Gastroesophageal sphincter (tissue), 3 donors: ENCODE measurements around the gene FUBP1.

Experiments used
- CTCF ChIP-seq, 4 experiments: fragments of 200-600 bp in 2 of 4; fragments of 450-650 bp in 2 of 4; sonication (generic) in 1 of 4; IDR thresholded peaks; one replicate each; pipeline ENCODE4 v1.5.1; 2017 to 2019; ENCODE audit warnings: antibody characterized with exemption in 4 of 4, mild to moderate bottlenecking in 2 of 4, moderate library complexity in 2 of 4
- EP300 ChIP-seq: sonication (generic); formaldehyde crosslinking; IDR thresholded peaks from one replicate; pipeline ENCODE4 v1.6.1; 2017; ENCODE audit warnings: antibody characterized with exemption, mild to moderate bottlenecking
- POLR2A ChIP-seq, 2 donors: fragments of 450-650 bp; IDR thresholded peaks; one replicate each; pipeline ENCODE4 v1.6.1; 2017; ENCODE audit warnings: antibody characterized with exemption in 2 of 2, mild to moderate bottlenecking in 2 of 2, moderate library complexity in 1 of 2
- POLR2AphosphoS5 ChIP-seq: sonication (generic); formaldehyde crosslinking; IDR thresholded peaks from one replicate; pipeline ENCODE4 v1.6.1; 2017; ENCODE audit warnings: antibody characterized with exemption

- TF ChIP-seq POLR2A (IDR thresholded peaks at IDR 0.05) (no peak), CTCF (IDR thresholded peaks at IDR 0.05) (no peak), POLR2AphosphoS5 (no peak), EP300 (no peak)
Measured at GRCh38 chr1:78009276-78009675, 30.4 kb upstream of the FUBP1 start.
